ENCODE measurements around the gene RASD1.
"Not testable (repeated sequence)": the region's sequence is repeated elsewhere in the genome, so short reads cannot be mapped to it uniquely, and the experiment has no call there.

The RASD1 gene

GRCh38 chr17:17495536-17496188, 533 bp downstream of the RASD1 start:
- no peak for DNase-seq

GRCh38 chr17:17494870-17495535, 1.2 kb downstream of the RASD1 start:
- DNase-seq = no peak

- DNase-seq = no peak
Observed at GRCh38 chr17:17494499-17494869, 1.7 kb downstream of the RASD1 start.

GRCh38 chr17:17493986-17494466, 2.2 kb downstream of the RASD1 start:
- DNase-seq = no peak

- peak in 1 of 2 experiments; percentile 6 for DNase-seq
Observed at GRCh38 chr17:17493249-17493985, 2.8 kb downstream of the RASD1 start.

GRCh38 chr17:17492571-17492970, 3.6 kb downstream of the RASD1 start:
- DNase-seq = no peak

GRCh38 chr17:17492085-17492484, 4.1 kb downstream of the RASD1 start:
- DNase-seq = no peak

GRCh38 chr17:17491546-17491988, 4.6 kb downstream of the RASD1 start:
- DNase-seq = no peak

- no peak for DNase-seq
Observed at GRCh38 chr17:17491031-17491471, 5.1 kb downstream of the RASD1 start.

GRCh38 chr17:17487998-17488397, 8.2 kb downstream of the RASD1 start:
- DNase-seq = no peak

GRCh38 chr17:17486416-17486815, 9.8 kb downstream of the RASD1 start:
- not testable (repeated sequence) for DNase-seq

GRCh38 chr17:17485420-17485819, 10.8 kb downstream of the RASD1 start:
- no peak for DNase-seq

- peak; percentile 1 to 9 for DNase-seq
Observed at GRCh38 chr17:17484451-17484899, 11.7 kb downstream of the RASD1 start.

GRCh38 chr17:17481860-17482259, 14.3 kb downstream of the RASD1 start:
- no peak for DNase-seq

GRCh38 chr17:17480593-17481148, 15.5 kb downstream of the RASD1 start:
- DNase-seq = no peak

- DNase-seq = no peak
Observed at GRCh38 chr17:17479209-17479608, 17.0 kb downstream of the RASD1 start.

- DNase-seq = peak; percentile 62 to 73
Observed at GRCh38 chr17:17476865-17477467, 19.2 kb downstream of the RASD1 start, which contains the start of gene MED9. MED9 (plus strand) TSS chr17:17477000; CDS start chr17:17477042, 42 bp downstream.

- DNase-seq = no peak
Observed at GRCh38 chr17:17474341-17474740, 21.9 kb downstream of the RASD1 start.

- no peak for DNase-seq
Observed at GRCh38 chr17:17472333-17472920, 23.8 kb downstream of the RASD1 start.

GRCh38 chr17:17469996-17470395, 26.2 kb downstream of the RASD1 start:
- DNase-seq = no peak

- DNase-seq = no peak
Observed at GRCh38 chr17:17469358-17469757, 26.8 kb downstream of the RASD1 start.
